H1 (cell line): Measurements from ENCODE around the gene EFCAB6. TPM values are rescaled to one million over a fixed set of nuclear protein-coding genes. Genes with fewer than 3 reads are reported as not detected.

Experiments
- CTCF ChIA-PET: fragments of 300-600 bp; sonication (Branson Sonifier 250); formaldehyde crosslinking; loops from one replicate; lab custom pipeline; 2021; ENCODE audit not compliant: partially characterized antibody; lab: Charles Lee
- POLR2A ChIA-PET: fragments of 300-600 bp; sonication (Branson Sonifier 250); formaldehyde crosslinking; loops from one replicate; lab custom pipeline; 2021; ENCODE audit warnings: inconsistent platforms; ENCODE audit not compliant: partially characterized antibody; lab: Charles Lee
- DNase-seq, 2 experiments: peaks; one replicate each; pipeline versions ENCODE4 v3.0.0 to v3.0.0-alpha.2; 2010 to 2022; ENCODE audit warnings: low spot score in 2 of 2, low read depth in 1 of 2, mixed read lengths in 1 of 2
- FAIRE-seq: peaks from 2 replicates; lab custom pipeline; 2011; peaks lifted over from hg19 to GRCh38; lab: Jason Lieb, UNC
- H2AFZ ChIP-seq: 2 replicates; pipeline ENCODE4 v1.8.1; 2012; ENCODE audit warnings: low read length, inconsistent platforms
- H2AK5ac ChIP-seq: 2 replicates; pipeline ENCODE4 v1.6.1; 2013; ENCODE audit warnings: low read depth, low read length
- H2BK120ac ChIP-seq: replicated peaks from 2 replicates; pipeline ENCODE3; 2013; ENCODE audit warnings: low read depth, low read length, inconsistent platforms
- H2BK12ac ChIP-seq: 2 replicates; pipeline ENCODE4 v1.6.1; 2013; ENCODE audit warnings: low read depth, low read length
- H2BK15ac ChIP-seq: 2 replicates; pipeline ENCODE4 v1.6.1; 2013; ENCODE audit warnings: low read length
- H2BK20ac ChIP-seq: 2 replicates; pipeline ENCODE4 v1.6.1; 2013; ENCODE audit warnings: low read length
- H2BK5ac ChIP-seq: 2 replicates; pipeline ENCODE4 v1.6.1; 2013; ENCODE audit warnings: low read depth, low read length
- H3K14ac ChIP-seq: 2 replicates; pipeline ENCODE4 v1.6.1; 2013; ENCODE audit warnings: inconsistent platforms; ENCODE audit not compliant: insufficient read length
- H3K18ac ChIP-seq: 2 replicates; pipeline ENCODE4 v1.6.1; 2013; ENCODE audit warnings: low read length; ENCODE audit errors: extremely low read depth
- H3K23ac ChIP-seq: 2 replicates; pipeline ENCODE4 v1.6.1; 2013; ENCODE audit warnings: inconsistent platforms; ENCODE audit not compliant: insufficient read length
- H3K23me2 ChIP-seq: 2 replicates; pipeline ENCODE4 v1.6.1; 2013; ENCODE audit warnings: low read depth, low read length
- H3K27ac ChIP-seq: 2 replicates; pipeline ENCODE4 v1.6.1; 2011; ENCODE audit warnings: low read depth, low read length, inconsistent platforms
- H3K27me3 ChIP-seq, 4 experiments: replicated peaks in 1 of 4; 1 replicate in 1 of 4; 2 replicates in 3 of 4; pipeline versions ENCODE4 v1.6.1 to v1.8.1; 2011 to 2013; ENCODE audit warnings: low read length in 3 of 4, mild to moderate bottlenecking in 3 of 4, inconsistent platforms in 2 of 4, mixed read lengths in 2 of 4, moderate library complexity in 1 of 4; ENCODE audit not compliant: control insufficient read depth in 3 of 4, insufficient read depth in 3 of 4; ENCODE audit errors: extremely low read depth in 1 of 4
- H3K36me3 ChIP-seq, 4 experiments: 2 replicates each; pipeline versions ENCODE4 v1.6.1 to v1.8.1; 2011 to 2013; ENCODE audit warnings: mild to moderate bottlenecking in 4 of 4, low read length in 3 of 4, moderate library complexity in 2 of 4, control low read depth in 1 of 4, inconsistent platforms in 1 of 4; ENCODE audit not compliant: insufficient read depth in 4 of 4, control insufficient read depth in 2 of 4
- H3K4ac ChIP-seq: replicated peaks from 2 replicates; pipeline ENCODE3; 2013; ENCODE audit warnings: low read length, low read depth, mixed read lengths, inconsistent platforms; ENCODE audit not compliant: insufficient read length
- H3K4me1 ChIP-seq, 4 experiments: replicated peaks in 1 of 4; 1 replicate in 1 of 4; 2 replicates in 3 of 4; pipeline versions ENCODE4 v1.6.1 to v1.8.1; 2011 to 2013; ENCODE audit warnings: low read length in 3 of 4, inconsistent platforms in 2 of 4, mixed read lengths in 1 of 4; ENCODE audit not compliant: insufficient read depth in 4 of 4, control insufficient read depth in 3 of 4
- H3K4me2 ChIP-seq, 2 experiments: 2 replicates each; pipeline versions ENCODE4 v1.6.1 to v1.8.1; 2011 to 2013; ENCODE audit warnings: low read depth in 2 of 2, low read length in 2 of 2, control low read depth in 1 of 2, inconsistent platforms in 1 of 2, mild to moderate bottlenecking in 1 of 2; ENCODE audit not compliant: insufficient read depth in 1 of 2
- H3K4me3 ChIP-seq, 4 experiments: fragments of 200-600, 300-600 bp in 1 of 4; sonication (generic), shearing (Covaris generic), sonication (Bioruptor Twin) in 1 of 4; 2 replicates each; pipeline versions ENCODE4 v1.5.1 to v1.8.1; 2011 to 2016; ENCODE audit warnings: low read length in 4 of 4, low read depth in 3 of 4, control low read depth in 2 of 4, inconsistent platforms in 2 of 4, mild to moderate bottlenecking in 2 of 4, mixed read lengths in 1 of 4, moderate library complexity in 1 of 4; ENCODE audit not compliant: insufficient read depth in 2 of 4; ENCODE audit errors: extremely low read depth in 1 of 4
- H3K56ac ChIP-seq: replicated peaks from 2 replicates; pipeline ENCODE3; 2013; ENCODE audit warnings: low read depth, mild to moderate bottlenecking, mixed read lengths, low read length, inconsistent platforms; ENCODE audit not compliant: insufficient read length
- H3K79me1 ChIP-seq: 2 replicates; pipeline ENCODE4 v1.6.1; 2013; ENCODE audit warnings: low read depth, low read length, control low read depth
- H3K79me2 ChIP-seq, 2 experiments: 2 replicates each; pipeline versions ENCODE4 v1.6.1 to v1.8.1; 2012 to 2013; ENCODE audit warnings: low read length in 2 of 2, mild to moderate bottlenecking in 2 of 2, inconsistent platforms in 1 of 2; ENCODE audit not compliant: insufficient read depth in 2 of 2, control insufficient read depth in 1 of 2
- H3K9ac ChIP-seq, 4 experiments: replicated peaks in 1 of 4; 1 replicate in 1 of 4; 2 replicates in 3 of 4; pipeline versions ENCODE4 v1.6.1 to v1.8.1; 2011 to 2013; ENCODE audit warnings: low read depth in 3 of 4, low read length in 3 of 4, control low read depth in 2 of 4, mild to moderate bottlenecking in 2 of 4, moderate library complexity in 2 of 4, inconsistent platforms in 1 of 4; ENCODE audit errors: extremely low read depth in 1 of 4
- H3K9me3 ChIP-seq, 2 experiments: 2 replicates each; pipeline versions ENCODE4 v1.6.1 to v1.8.1; 2012 to 2013; ENCODE audit warnings: mild to moderate bottlenecking in 2 of 2, moderate library complexity in 2 of 2, control low read depth in 1 of 2, inconsistent platforms in 1 of 2, low read depth in 1 of 2, low read length in 1 of 2, mixed read lengths in 1 of 2; ENCODE audit not compliant: insufficient read depth in 2 of 2
- H4K20me1 ChIP-seq, 2 experiments: replicated peaks in 1 of 2; 2 replicates each; pipeline versions ENCODE3 to v1.8.1; 2011 to 2013; ENCODE audit warnings: inconsistent platforms in 2 of 2, low read length in 2 of 2, mild to moderate bottlenecking in 1 of 2; ENCODE audit not compliant: insufficient read depth in 2 of 2, control insufficient read depth in 1 of 2
- H4K5ac ChIP-seq: 2 replicates; pipeline ENCODE4 v1.6.1; 2013; ENCODE audit warnings: low read length, low read depth, mixed read lengths, inconsistent platforms; ENCODE audit not compliant: insufficient read length
- H4K8ac ChIP-seq: 2 replicates; pipeline ENCODE4 v1.8.0; 2013; ENCODE audit warnings: mild to moderate bottlenecking, moderate library complexity, low read length, inconsistent platforms; ENCODE audit not compliant: insufficient read depth; ENCODE audit errors: extremely low read depth
- H4K91ac ChIP-seq: replicated peaks from 2 replicates; pipeline ENCODE3; 2013; ENCODE audit warnings: low read length, mixed read lengths, inconsistent platforms; ENCODE audit not compliant: insufficient read length
- CHD1 ChIP-seq: IDR thresholded peaks from 2 replicates; pipeline ENCODE4 v1.6.1; 2012; ENCODE audit warnings: low read depth, low read length, improper control_type of control experiment
- RBBP5 ChIP-seq: IDR thresholded peaks from 2 replicates; pipeline ENCODE4 v1.7.1; 2012; ENCODE audit warnings: low read depth, mild to moderate bottlenecking, inconsistent platforms, low read length, moderate library complexity, borderline replicate concordance
- WGBS, 2 experiments: shearing (Covaris generic) in 1 of 2; methylation state at CpG; one replicate each; pipeline versions ENCODE4 v1.1.6 to v1.1.7; 2013 to 2015; ENCODE audit warnings: low lambda C conversion rate in 2 of 2, mixed read lengths in 2 of 2, inconsistent platforms in 1 of 2, low coverage in 1 of 2, missing lambda C conversion rate in 1 of 2; ENCODE audit not compliant: insufficient replicate concordance in 2 of 2, insufficient coverage in 1 of 2, insufficient read length in 1 of 2; ENCODE audit errors: extremely low coverage in 1 of 2, missing lambda C conversion rate in 1 of 2; 5-methylcytosine and 5-hydroxymethylcytosine counted together
- polyA plus RNA-seq, 7 experiments: library from polyadenylated mRNA; depleted of rRNA in 3 of 7; stranded (reverse) in 5 of 7; unstranded in 2 of 7; fragments of >200 nt in 5 of 7; fragments of 200-250 nt in 2 of 7; gene quantifications; 1 replicate in 5 of 7; 2 replicates in 1 of 7; 4 replicates in 1 of 7; pipeline versions ENCODE4 v1.2.1 to v1.2.3, GENCODE V29; 2011 to 2013; ENCODE audit warnings: missing spikeins in 2 of 7, mixed read lengths in 2 of 7
- total RNA-seq: library from RNA; stranded (reverse); fragmentation: NEBNext Ultra II Directional; extraction: Animal tissue kit (Norgen Biotek cat#: 25700); gene quantifications from 2 replicates; pipeline ENCODE4 v1.2.1, GENCODE V29; 2021

The EFCAB6 gene
- total and polyA plus RNA-seq, 2 of the 8 experiments (the other 6 are each of a cell fraction or from before 2014, with no cell fraction given): 0.32 to 1.7 TPM

- TF ChIP-seq CHD1: no peak
- no peak for TF ChIP-seq RBBP5
- Histone ChIP-seq H2BK15ac (no peak overlapping the region), H3K14ac (no peak overlapping the region), H3K23ac (no peak overlapping the region), H4K20me1 (no peaks in the 10 kb centered on the region), H3K79me2 (no peaks in the 10 kb centered on the region), H3K4me3 (no peak overlapping the region), H4K91ac (no peak overlapping the region), H3K36me3 (no peaks in the 10 kb centered on the region), H3K56ac (no peak overlapping the region), H4K8ac (no peak overlapping the region; the same call in 1 of the 2 replicates), H2BK5ac (no peak overlapping the region), H2BK12ac (no peak overlapping the region), H3K4me1 (no peaks in the 10 kb centered on the region; a peak in 1 of 7 replicates), H3K4ac (no peak overlapping the region), H3K79me1 (no peaks in the 10 kb centered on the region), H2BK20ac (no peak overlapping the region), H2AK5ac (no peak overlapping the region), H3K23me2 (no peaks in the 10 kb centered on the region), H3K27ac (no peak overlapping the region), H3K9ac (no peak overlapping the region), H2BK120ac (no peak overlapping the region), H3K9me3 (peaks cover 5 to 11% of the 10 kb centered on the region in 2 experiments; a peak in 3 of 4 replicates), H3K18ac (no peak overlapping the region), H3K4me2 (no peak overlapping the region), H2AFZ (no peak overlapping the region), H3K27me3 (no peaks in the 10 kb centered on the region), H4K5ac (no peak overlapping the region)
- ChIA-PET POLR2A (no interaction called here), CTCF (interaction anchor here (0.8 to 3.1 kb wide), 5 partner anchors 10 to 149 kb away, joined by 3 to 14 read pairs (median 3); no protein-coding TSS in a partner anchor)
- no peak for FAIRE-seq
- WGBS, 2 experiments: 87% methylated on average over 10 of the region's 10 CpGs; no CpG with 5 or more reads in 1 of the 2 experiments
- no peak for DNase-seq
Observed at GRCh38 chr22:43533656-43534428, 278.3 kb downstream of the EFCAB6 start.
